C4-2B (cell line): ENCODE data around the gene TMSB4X.

Source experiments
- ZFX ChIP-seq: fragments of 450-650 bp; IDR thresholded peaks from 2 replicates; pipeline ENCODE4 v1.6.1; 2017
- TF ChIP-seq, protein P1 (sequence below): fragments of 450-650 bp; conservative IDR thresholded peaks from 2 replicates; pipeline ENCODE4 v1.5.1; 2017; ENCODE audit warnings: mild to moderate bottlenecking

DNA sequence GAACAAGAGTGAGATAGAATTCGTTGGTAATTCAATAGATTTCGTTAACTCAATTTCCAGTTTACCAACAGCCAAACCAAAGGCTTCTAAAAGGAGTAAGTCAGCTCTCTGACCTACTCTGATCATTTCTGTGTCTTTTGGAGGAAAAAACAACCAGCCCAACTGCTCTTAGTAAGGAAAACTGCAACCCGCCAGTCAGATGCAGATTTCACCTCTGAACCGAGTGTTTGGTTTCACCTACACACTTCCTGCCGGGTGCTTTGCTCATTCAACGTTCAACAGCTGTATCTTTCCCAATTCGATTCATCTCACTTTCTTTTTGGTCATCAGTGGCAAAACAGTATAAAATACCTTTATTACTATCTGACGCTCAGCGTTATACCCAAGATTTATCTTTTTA is 24.5 kb downstream of the TMSB4X start:
- TF ChIP-seq, protein P1, sequence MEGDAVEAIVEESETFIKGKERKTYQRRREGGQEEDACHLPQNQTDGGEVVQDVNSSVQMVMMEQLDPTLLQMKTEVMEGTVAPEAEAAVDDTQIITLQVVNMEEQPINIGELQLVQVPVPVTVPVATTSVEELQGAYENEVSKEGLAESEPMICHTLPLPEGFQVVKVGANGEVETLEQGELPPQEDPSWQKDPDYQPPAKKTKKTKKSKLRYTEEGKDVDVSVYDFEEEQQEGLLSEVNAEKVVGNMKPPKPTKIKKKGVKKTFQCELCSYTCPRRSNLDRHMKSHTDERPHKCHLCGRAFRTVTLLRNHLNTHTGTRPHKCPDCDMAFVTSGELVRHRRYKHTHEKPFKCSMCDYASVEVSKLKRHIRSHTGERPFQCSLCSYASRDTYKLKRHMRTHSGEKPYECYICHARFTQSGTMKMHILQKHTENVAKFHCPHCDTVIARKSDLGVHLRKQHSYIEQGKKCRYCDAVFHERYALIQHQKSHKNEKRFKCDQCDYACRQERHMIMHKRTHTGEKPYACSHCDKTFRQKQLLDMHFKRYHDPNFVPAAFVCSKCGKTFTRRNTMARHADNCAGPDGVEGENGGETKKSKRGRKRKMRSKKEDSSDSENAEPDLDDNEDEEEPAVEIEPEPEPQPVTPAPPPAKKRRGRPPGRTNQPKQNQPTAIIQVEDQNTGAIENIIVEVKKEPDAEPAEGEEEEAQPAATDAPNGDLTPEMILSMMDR, result no peak
- TF ChIP-seq ZFX, result no peak
